HCT116 (cell line): ENCODE measurements around the gene AGBL1. TPM values are rescaled to one million over a fixed set of nuclear protein-coding genes. Genes with fewer than 3 reads are reported as not detected.

ENCODE experiments used
- ATAC-seq: fragments of 200-7000 bp; cut with Tn5 transposase; 2 replicates; pipeline ENCODE4 v1.9.1; 2020; ENCODE audit warnings: mild to moderate bottlenecking, moderate library complexity
- BruUV-seq: library from RNA; stranded (reverse); fragments of 400-500 nt; replicated peaks from 2 replicates; lab custom pipeline; 2021; lab: Mats Ljungman, UMichigan
- CTCF ChIA-PET: fragments of 300-600 bp; sonication (Branson Sonifier 250); formaldehyde crosslinking; loops from one replicate; lab custom pipeline; 2021; ENCODE audit warnings: antibody characterized with exemption; lab: Charles Lee
- POLR2A ChIA-PET: fragments of 300-600, 350-600 bp; sonication (Branson Sonifier 250); formaldehyde crosslinking; loops from one replicate; lab custom pipeline; 2021; ENCODE audit warnings: antibody characterized with exemption; lab: Charles Lee
- RAD21 ChIA-PET, 2 experiments: fragments of 300-600 bp; sonication (Branson Sonifier 250); formaldehyde crosslinking; loops; one replicate each; lab custom pipeline; 2023; ENCODE audit warnings: low total read pairs in 2 of 2; ENCODE audit not compliant: uncharacterized antibody in 2 of 2, unreplicated experiment in 2 of 2, low non-redundant PET in 1 of 2; lab: Charles Lee
- DNase-seq: peaks from one replicate; pipeline ENCODE4 v3.0.0-alpha.2; 2010; ENCODE audit warnings: low read depth, low spot score
- H2AFZ ChIP-seq: fragments of 200-600 bp; shearing (Covaris generic), sonication (generic); 2 replicates; pipeline ENCODE4 v1.6.1; 2017; ENCODE audit warnings: low read depth, mixed run types, mixed read lengths, antibody characterized with exemption, low read length; ENCODE audit not compliant: poor library complexity, severe bottlenecking
- H3K27ac ChIP-seq: 2 replicates; pipeline ENCODE4 v1.5.1; 2012; ENCODE audit warnings: low read depth, low read length
- H3K27me3 ChIP-seq: fragments of 200-600 bp; sonication (generic); 2 replicates; pipeline ENCODE4 v1.6.1; 2016; ENCODE audit warnings: mixed run types, low read length, mixed read lengths; ENCODE audit not compliant: insufficient read depth
- H3K36me3 ChIP-seq, 2 experiments: fragments of 200-500 bp in 1 of 2; fragments of 200-600 bp in 1 of 2; sonication (Bioruptor generic) in 1 of 2; sonication (generic) in 1 of 2; 2 replicates each; pipeline versions ENCODE4 v1.5.1 to v1.6.1; 2014 to 2016; ENCODE audit warnings: low read length in 2 of 2, inconsistent platforms in 1 of 2, mixed read lengths in 1 of 2, mixed run types in 1 of 2; ENCODE audit not compliant: insufficient read depth in 2 of 2, control insufficient read depth in 1 of 2
- H3K4me1 ChIP-seq, 2 experiments: fragments of 200-600 bp in 1 of 2; sonication (generic) in 1 of 2; 2 replicates each; pipeline versions ENCODE4 v1.5.1 to v1.6.1; 2012 to 2017; ENCODE audit warnings: low read length in 2 of 2, inconsistent platforms in 1 of 2, mild to moderate bottlenecking in 1 of 2, mixed read lengths in 1 of 2, mixed run types in 1 of 2, moderate library complexity in 1 of 2; ENCODE audit not compliant: insufficient read depth in 2 of 2, control insufficient read depth in 1 of 2
- H3K4me2 ChIP-seq: fragments of 200-600 bp; sonication (generic); 2 replicates; pipeline ENCODE4 v1.6.1; 2017; ENCODE audit warnings: mixed run types, low read length, mixed read lengths
- H3K4me3 ChIP-seq, 2 experiments: fragments of 200-600 bp in 1 of 2; sonication (generic) in 1 of 2; replicated peaks in 1 of 2; 2 replicates each; pipeline ENCODE4 v1.5.1; 2011 to 2016; ENCODE audit warnings: low read length in 2 of 2, control low read depth in 1 of 2, low read depth in 1 of 2, mild to moderate bottlenecking in 1 of 2, mixed read lengths in 1 of 2, mixed run types in 1 of 2
- H3K79me2 ChIP-seq: fragments of 200-600 bp; sonication (generic); 2 replicates; pipeline ENCODE4 v1.6.1; 2017; ENCODE audit warnings: mild to moderate bottlenecking, mixed run types, low read length, moderate library complexity, mixed read lengths; ENCODE audit not compliant: insufficient read depth
- H3K9ac ChIP-seq: fragments of 200-600 bp; sonication (generic); 2 replicates; pipeline ENCODE4 v1.6.1; 2016; ENCODE audit warnings: low read length, mixed read lengths
- H3K9me2 ChIP-seq: fragments of 200-600 bp; sonication (generic), shearing (Covaris generic); 2 replicates; pipeline ENCODE4 v1.6.1; 2017; ENCODE audit warnings: mixed run types, mild to moderate bottlenecking, moderate library complexity; ENCODE audit not compliant: insufficient read depth
- H3K9me3 ChIP-seq, 2 experiments: fragments of 200-500 bp in 1 of 2; fragments of 200-600 bp in 1 of 2; sonication (Bioruptor generic) in 1 of 2; sonication (generic) in 1 of 2; 2 replicates each; pipeline ENCODE4 v1.6.1; 2014 to 2017; ENCODE audit warnings: low read length in 2 of 2, mixed read lengths in 2 of 2, inconsistent platforms in 1 of 2, low read depth in 1 of 2, mild to moderate bottlenecking in 1 of 2, mixed run types in 1 of 2, moderate library complexity in 1 of 2; ENCODE audit not compliant: control insufficient read depth in 1 of 2, insufficient read depth in 1 of 2
- H4K20me1 ChIP-seq: fragments of 200-600 bp; sonication (generic), shearing (Covaris generic); 2 replicates; pipeline ENCODE4 v1.6.1; 2017; ENCODE audit warnings: mixed run types, mild to moderate bottlenecking, moderate library complexity; ENCODE audit not compliant: insufficient read depth
- ELF1 ChIP-seq: IDR thresholded peaks from 2 replicates; pipeline ENCODE4 v1.6.1; 2012; ENCODE audit warnings: low read depth, borderline replicate concordance
- EZH2 ChIP-seq: fragments of 200-600 bp; sonication (generic); IDR thresholded peaks from 2 replicates; pipeline ENCODE4 v1.6.1; 2017; ENCODE audit warnings: antibody characterized with exemption, mixed run types
- POLR2A ChIP-seq: IDR thresholded peaks from 2 replicates; pipeline ENCODE4 v1.7.0; 2011; ENCODE audit warnings: borderline replicate concordance; ENCODE audit not compliant: insufficient read depth, insufficient read length; ENCODE audit errors: extremely low read depth
- POLR2AphosphoS5 ChIP-seq: IDR thresholded peaks from 2 replicates; pipeline ENCODE4 v1.6.1; 2011; ENCODE audit warnings: mild to moderate bottlenecking, low read depth, low read length, moderate library complexity
- SIN3A ChIP-seq: IDR thresholded peaks from 2 replicates; pipeline ENCODE4 v1.6.1; 2012; ENCODE audit warnings: low read depth
- SRF ChIP-seq: IDR thresholded peaks from 2 replicates; pipeline ENCODE4 v1.6.1; 2012; ENCODE audit warnings: low read depth
- TCF7L2 ChIP-seq: IDR thresholded peaks from 2 replicates; pipeline ENCODE4 v1.7.0; 2011; ENCODE audit warnings: borderline replicate concordance, inconsistent platforms; ENCODE audit not compliant: insufficient read depth, insufficient read length; ENCODE audit errors: extremely low read depth
- ZFX ChIP-seq: fragments of 450-650 bp; IDR thresholded peaks from 2 replicates; pipeline ENCODE4 v1.6.1; 2017
- intact Hi-C: fragments of 100-400 bp; cut with micrococcal nuclease; formaldehyde crosslinking; loops from 2 replicates; pipeline ENCODE4 v1.10.0; 2022
- total RNA-seq: library from RNA; stranded (reverse); gene quantifications from one replicate; pipeline ENCODE4 v1.2.1, GENCODE V29; 2021; ENCODE audit not compliant: unreplicated experiment
- TF ChIP-seq, protein P1 (sequence below), 3 experiments: fragments of 200-600 bp in 1 of 3; sonication (generic) in 1 of 3; IDR thresholded peaks in 2 of 3; conservative IDR thresholded peaks in 1 of 3; 2 replicates each; pipeline ENCODE4 v1.5.1; 2012 to 2017; ENCODE audit warnings: low read depth in 2 of 3, low read length in 2 of 3, antibody characterized with exemption in 1 of 3, borderline replicate concordance in 1 of 3, control low read depth in 1 of 3, mild to moderate bottlenecking in 1 of 3, mixed read lengths in 1 of 3, mixed run types in 1 of 3, moderate library complexity in 1 of 3; ENCODE audit not compliant: insufficient read depth in 1 of 3
- TF ChIP-seq, protein P2 (sequence below): IDR thresholded peaks from 2 replicates; pipeline ENCODE4 v1.6.1; 2012; ENCODE audit warnings: low read depth
- TF ChIP-seq, protein P3 (sequence below): IDR thresholded peaks from 2 replicates; pipeline ENCODE4 v1.6.1; 2012

Gene AGBL1
- total RNA-seq, 1 experiment from 2014 or later = not detected

DNA sequence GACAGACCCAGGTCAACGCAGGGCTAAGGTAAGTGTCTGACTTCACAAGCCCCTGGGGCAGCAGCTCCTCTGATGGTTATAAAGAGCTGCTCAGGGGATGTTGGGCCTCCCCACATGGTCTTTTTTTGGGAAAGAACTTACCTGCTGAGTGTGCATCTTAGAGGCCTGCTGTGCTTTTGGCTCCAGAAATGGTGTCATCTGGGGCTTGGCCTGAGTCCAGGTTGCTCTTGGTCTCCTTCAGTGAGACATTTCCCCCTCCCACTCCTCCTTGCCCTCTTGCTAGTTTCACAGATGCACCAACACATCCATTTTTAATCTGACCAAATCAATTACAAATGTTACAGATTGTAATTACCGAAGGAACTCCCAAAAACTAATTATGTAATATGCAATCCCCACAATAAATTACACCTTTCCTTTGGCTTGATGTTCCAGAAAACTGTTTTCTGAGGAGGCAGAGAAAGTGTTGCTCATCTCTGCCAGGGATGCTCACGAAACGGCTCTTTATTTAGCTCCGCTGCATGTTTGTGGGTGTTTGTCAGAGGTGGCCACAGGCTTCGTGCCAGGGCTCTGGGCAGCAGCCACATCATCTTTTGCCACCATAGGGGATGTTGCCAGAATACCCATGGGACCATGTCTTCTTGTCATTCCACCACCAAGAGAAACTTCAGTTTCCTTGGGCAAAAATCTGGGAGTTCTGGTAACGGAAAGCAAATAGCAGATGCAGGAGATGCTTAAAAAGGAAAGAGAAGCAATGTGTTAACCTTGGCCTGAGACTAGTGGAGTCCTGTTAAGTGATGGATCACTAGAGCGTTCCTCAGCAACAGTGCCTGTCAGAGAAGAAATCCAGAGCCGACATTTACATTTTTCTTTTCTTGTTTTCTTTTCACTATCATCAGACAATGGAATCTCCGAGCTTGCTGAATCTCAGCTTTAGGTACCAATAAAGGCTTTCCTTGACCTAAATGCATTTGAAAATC is 799.9 kb downstream of the AGBL1 start:
- Histone ChIP-seq H3K4me2 (no peak overlapping the region), H3K27me3 (no peaks in the 10 kb centered on the region), H3K79me2 (no peaks in the 10 kb centered on the region), H3K9me3 (peaks cover 3 to 17% of the 10 kb centered on the region in 2 experiments; a peak in 2 of 4 replicates), H3K36me3 (no peaks in the 10 kb centered on the region), H2AFZ (no peak overlapping the region), H3K27ac (no peak overlapping the region), H3K9ac (no peak overlapping the region), H4K20me1 (no peaks in the 10 kb centered on the region), H3K9me2 (no peaks in the 10 kb centered on the region), H3K4me3 (no peak overlapping the region), H3K4me1 (no peaks in the 10 kb centered on the region)
- ChIA-PET CTCF (no interaction called here), POLR2A (no interaction called here), RAD21 (no interaction called here)
- intact Hi-C loops = no loop called here
- no peak for ATAC-seq
- no peak for DNase-seq
- no TSS peak for BruUV-seq
- no peak for TF ChIP-seq EZH2
- TF ChIP-seq, protein P1, sequence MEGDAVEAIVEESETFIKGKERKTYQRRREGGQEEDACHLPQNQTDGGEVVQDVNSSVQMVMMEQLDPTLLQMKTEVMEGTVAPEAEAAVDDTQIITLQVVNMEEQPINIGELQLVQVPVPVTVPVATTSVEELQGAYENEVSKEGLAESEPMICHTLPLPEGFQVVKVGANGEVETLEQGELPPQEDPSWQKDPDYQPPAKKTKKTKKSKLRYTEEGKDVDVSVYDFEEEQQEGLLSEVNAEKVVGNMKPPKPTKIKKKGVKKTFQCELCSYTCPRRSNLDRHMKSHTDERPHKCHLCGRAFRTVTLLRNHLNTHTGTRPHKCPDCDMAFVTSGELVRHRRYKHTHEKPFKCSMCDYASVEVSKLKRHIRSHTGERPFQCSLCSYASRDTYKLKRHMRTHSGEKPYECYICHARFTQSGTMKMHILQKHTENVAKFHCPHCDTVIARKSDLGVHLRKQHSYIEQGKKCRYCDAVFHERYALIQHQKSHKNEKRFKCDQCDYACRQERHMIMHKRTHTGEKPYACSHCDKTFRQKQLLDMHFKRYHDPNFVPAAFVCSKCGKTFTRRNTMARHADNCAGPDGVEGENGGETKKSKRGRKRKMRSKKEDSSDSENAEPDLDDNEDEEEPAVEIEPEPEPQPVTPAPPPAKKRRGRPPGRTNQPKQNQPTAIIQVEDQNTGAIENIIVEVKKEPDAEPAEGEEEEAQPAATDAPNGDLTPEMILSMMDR (IDR thresholded peaks at IDR 0.05 in 2 of 3, conservative IDR thresholded peaks at IDR 0.05 in 1 of 3; ENCODE audit: borderline replicate concordance in 1 of 3, insufficient read depth in 1 of 3, low read depth in 2 of 3, low read length in 2 of 3) = no peak
- TF ChIP-seq ELF1 = no peak
- no peak for TF ChIP-seq POLR2A
- TF ChIP-seq SRF = no peak
- TF ChIP-seq SIN3A = no peak
- TF ChIP-seq, protein P2, sequence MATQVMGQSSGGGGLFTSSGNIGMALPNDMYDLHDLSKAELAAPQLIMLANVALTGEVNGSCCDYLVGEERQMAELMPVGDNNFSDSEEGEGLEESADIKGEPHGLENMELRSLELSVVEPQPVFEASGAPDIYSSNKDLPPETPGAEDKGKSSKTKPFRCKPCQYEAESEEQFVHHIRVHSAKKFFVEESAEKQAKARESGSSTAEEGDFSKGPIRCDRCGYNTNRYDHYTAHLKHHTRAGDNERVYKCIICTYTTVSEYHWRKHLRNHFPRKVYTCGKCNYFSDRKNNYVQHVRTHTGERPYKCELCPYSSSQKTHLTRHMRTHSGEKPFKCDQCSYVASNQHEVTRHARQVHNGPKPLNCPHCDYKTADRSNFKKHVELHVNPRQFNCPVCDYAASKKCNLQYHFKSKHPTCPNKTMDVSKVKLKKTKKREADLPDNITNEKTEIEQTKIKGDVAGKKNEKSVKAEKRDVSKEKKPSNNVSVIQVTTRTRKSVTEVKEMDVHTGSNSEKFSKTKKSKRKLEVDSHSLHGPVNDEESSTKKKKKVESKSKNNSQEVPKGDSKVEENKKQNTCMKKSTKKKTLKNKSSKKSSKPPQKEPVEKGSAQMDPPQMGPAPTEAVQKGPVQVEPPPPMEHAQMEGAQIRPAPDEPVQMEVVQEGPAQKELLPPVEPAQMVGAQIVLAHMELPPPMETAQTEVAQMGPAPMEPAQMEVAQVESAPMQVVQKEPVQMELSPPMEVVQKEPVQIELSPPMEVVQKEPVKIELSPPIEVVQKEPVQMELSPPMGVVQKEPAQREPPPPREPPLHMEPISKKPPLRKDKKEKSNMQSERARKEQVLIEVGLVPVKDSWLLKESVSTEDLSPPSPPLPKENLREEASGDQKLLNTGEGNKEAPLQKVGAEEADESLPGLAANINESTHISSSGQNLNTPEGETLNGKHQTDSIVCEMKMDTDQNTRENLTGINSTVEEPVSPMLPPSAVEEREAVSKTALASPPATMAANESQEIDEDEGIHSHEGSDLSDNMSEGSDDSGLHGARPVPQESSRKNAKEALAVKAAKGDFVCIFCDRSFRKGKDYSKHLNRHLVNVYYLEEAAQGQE = no peak
- TF ChIP-seq, protein P3, sequence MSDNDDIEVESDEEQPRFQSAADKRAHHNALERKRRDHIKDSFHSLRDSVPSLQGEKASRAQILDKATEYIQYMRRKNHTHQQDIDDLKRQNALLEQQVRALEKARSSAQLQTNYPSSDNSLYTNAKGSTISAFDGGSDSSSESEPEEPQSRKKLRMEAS = no peak
- TF ChIP-seq TCF7L2 = no peak
- no peak for TF ChIP-seq POLR2AphosphoS5
- no peak for TF ChIP-seq ZFX
